Natural killer cell (primary cell): ENCODE results near the gene CNKSR3. TPM values are rescaled to one million over a fixed set of nuclear protein-coding genes. Genes with fewer than 3 reads are reported as not detected.

Experiments used
- ATAC-seq, 3 donors: fragments of 150-1000 bp in 2 of 3; fragments of 200-7000 bp in 1 of 3; cut with Tn5 transposase; 1 replicate in 1 of 3; 2 replicates in 2 of 3; pipeline ENCODE4 v1.10.0; 2021; ENCODE audit warnings: mild to moderate bottlenecking in 2 of 3, moderate library complexity in 2 of 3
- DNase-seq, 2 donors: peaks; one replicate each; pipeline versions ENCODE4 v3.0.0 to v3.0.0-alpha.2; 2013 to 2021; ENCODE audit warnings: mixed read lengths in 1 of 2
- H3K27ac ChIP-seq: one replicate; pipeline ENCODE4 v1.5.1; 2013; ENCODE audit warnings: mild to moderate bottlenecking, low read length
- H3K27me3 ChIP-seq: one replicate; pipeline ENCODE4 v1.6.1; 2013; ENCODE audit warnings: low read length; ENCODE audit not compliant: control insufficient read depth, insufficient read depth
- H3K36me3 ChIP-seq: one replicate; pipeline ENCODE4 v1.6.1; 2013; ENCODE audit warnings: low read length; ENCODE audit not compliant: control insufficient read depth, insufficient read depth
- H3K4me1 ChIP-seq: one replicate; pipeline ENCODE4 v1.6.1; 2013; ENCODE audit warnings: low read length; ENCODE audit not compliant: control insufficient read depth, insufficient read depth
- H3K4me3 ChIP-seq: one replicate; pipeline ENCODE4 v1.5.1; 2013; ENCODE audit warnings: low read length
- H3K9me3 ChIP-seq: one replicate; pipeline ENCODE4 v1.6.1; 2013; ENCODE audit warnings: low read length; ENCODE audit not compliant: control insufficient read depth, insufficient read depth
- H3K27ac Mint-ChIP-seq, 2 donors: one replicate each; pipeline ENCODE4 v1.8.0; 2022; ENCODE audit warnings: mild to moderate bottlenecking in 2 of 2, mixed read lengths in 2 of 2, moderate library complexity in 1 of 2
- H3K27me3 Mint-ChIP-seq, 2 donors: one replicate each; pipeline ENCODE4 v1.8.0; 2022; ENCODE audit warnings: low read depth in 2 of 2, mixed read lengths in 2 of 2
- H3K36me3 Mint-ChIP-seq: one replicate; pipeline ENCODE4 v1.8.0; 2022; ENCODE audit warnings: mixed read lengths
- H3K4me1 Mint-ChIP-seq, 2 donors: one replicate each; pipeline ENCODE4 v1.8.0; 2022; ENCODE audit warnings: mixed read lengths in 2 of 2
- H3K4me3 Mint-ChIP-seq: one replicate; pipeline ENCODE4 v1.8.0; 2022; ENCODE audit warnings: mild to moderate bottlenecking, moderate library complexity, mixed read lengths
- H3K9me3 Mint-ChIP-seq, 2 donors: one replicate each; pipeline ENCODE4 v1.8.0; 2022; ENCODE audit warnings: mixed read lengths in 2 of 2
- CTCF ChIP-seq: fragments of 200-600 bp; IDR thresholded peaks from one replicate; pipeline ENCODE4 v1.8.0; 2022; ENCODE audit warnings: antibody characterized with exemption
- WGBS: methylation state at CpG from one replicate; pipeline ENCODE4 v1.1.7; 2013; ENCODE audit warnings: missing lambda C conversion rate; ENCODE audit not compliant: insufficient coverage; 5-methylcytosine and 5-hydroxymethylcytosine counted together
- intact Hi-C: fragments of 100-400 bp; cut with micrococcal nuclease; formaldehyde crosslinking; loops from one replicate; pipeline ENCODE4 v1.14.2; 2022
- total RNA-seq, 4 donors: library from RNA; stranded (reverse); fragments of 120-200 nt in 1 of 4; gene quantifications; one replicate each; pipeline versions ENCODE4 v1.2.3 to v1.2.4, GENCODE V29; 2013 to 2022

The CNKSR3 gene
- total RNA-seq, 3 donors from 2014 or later (not counting 1 experiment from before 2014, with no cell fraction given), result 0.18 TPM; not detected in 2

- no peaks in the 10 kb centered on the region for H3K36me3 ChIP-seq
- TF ChIP-seq CTCF, result no peak
- H3K27me3 Mint-ChIP-seq, result peaks cover 0 to 2% of the 10 kb centered on the region in 2 donors
- no peak for ATAC-seq
- WGBS, result 94% methylated on average over 9 of the region's 9 CpGs
- H3K4me1 Mint-ChIP-seq, result no peaks in the 10 kb centered on the region
- no peaks in the 10 kb centered on the region for H3K36me3 Mint-ChIP-seq
- intact Hi-C loops, result no loop called here
- H3K27ac ChIP-seq, result no peak overlapping the region
- H3K4me1 ChIP-seq, result no peaks in the 10 kb centered on the region
- no peak overlapping the region for H3K27ac Mint-ChIP-seq
- H3K9me3 ChIP-seq, result no peaks in the 10 kb centered on the region
- H3K4me3 ChIP-seq, result no peak overlapping the region
- no peak overlapping the region for H3K4me3 Mint-ChIP-seq
- no peak for DNase-seq
- H3K9me3 Mint-ChIP-seq, result no peaks in the 10 kb centered on the region
- H3K27me3 ChIP-seq, result no peaks in the 10 kb centered on the region
These were observed 29.2 kb upstream of the CNKSR3 start for GRCh38 chr6:154539593-154540269.

DNA sequence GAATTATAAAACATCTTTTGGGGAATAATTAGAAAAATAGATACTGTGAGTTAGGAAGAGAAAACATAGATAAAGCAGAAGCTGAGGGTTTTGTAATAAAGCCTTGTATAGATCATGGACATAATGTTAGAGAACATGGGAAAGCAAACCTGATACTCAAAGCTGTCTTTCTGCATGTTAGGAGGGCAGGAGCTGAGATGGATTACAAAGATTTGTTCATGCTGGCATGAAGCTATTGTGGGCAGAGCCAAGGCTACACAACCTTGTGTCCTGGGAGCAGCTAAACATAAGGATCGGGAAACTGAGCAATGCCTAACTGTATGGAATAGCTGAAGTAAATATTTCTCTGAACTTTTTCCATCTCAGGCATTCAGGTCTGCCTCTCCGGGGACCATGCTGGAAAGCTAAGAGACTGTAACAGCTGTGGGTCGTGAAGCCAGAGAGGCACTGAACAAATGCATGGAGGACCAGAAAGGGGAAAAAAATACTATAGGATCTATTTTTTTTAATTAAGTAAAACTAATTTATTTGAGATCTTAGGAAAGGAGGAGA lies 28.2 kb upstream of the CNKSR3 start:
- H3K4me1 ChIP-seq, result no peaks in the 10 kb centered on the region
- DNase-seq (no peak), ATAC-seq (no peak)
- H3K9me3 ChIP-seq, result no peaks in the 10 kb centered on the region
- no peak overlapping the region for H3K27ac ChIP-seq
- H3K27me3 Mint-ChIP-seq, result peaks cover 0 to 2% of the 10 kb centered on the region in 2 donors
- TF ChIP-seq CTCF, result no peak
- no peak overlapping the region for H3K4me3 Mint-ChIP-seq
- intact Hi-C loops, result no loop called here
- no peaks in the 10 kb centered on the region for H3K36me3 Mint-ChIP-seq
- 100% methylated on average over 2 of the region's 3 CpGs for WGBS
- no peak overlapping the region for H3K4me3 ChIP-seq
- H3K36me3 ChIP-seq, result no peaks in the 10 kb centered on the region
- no peak overlapping the region for H3K27ac Mint-ChIP-seq
- H3K9me3 Mint-ChIP-seq, result no peaks in the 10 kb centered on the region
- H3K27me3 ChIP-seq, result no peaks in the 10 kb centered on the region
- H3K4me1 Mint-ChIP-seq, result no peaks in the 10 kb centered on the region

DNA sequence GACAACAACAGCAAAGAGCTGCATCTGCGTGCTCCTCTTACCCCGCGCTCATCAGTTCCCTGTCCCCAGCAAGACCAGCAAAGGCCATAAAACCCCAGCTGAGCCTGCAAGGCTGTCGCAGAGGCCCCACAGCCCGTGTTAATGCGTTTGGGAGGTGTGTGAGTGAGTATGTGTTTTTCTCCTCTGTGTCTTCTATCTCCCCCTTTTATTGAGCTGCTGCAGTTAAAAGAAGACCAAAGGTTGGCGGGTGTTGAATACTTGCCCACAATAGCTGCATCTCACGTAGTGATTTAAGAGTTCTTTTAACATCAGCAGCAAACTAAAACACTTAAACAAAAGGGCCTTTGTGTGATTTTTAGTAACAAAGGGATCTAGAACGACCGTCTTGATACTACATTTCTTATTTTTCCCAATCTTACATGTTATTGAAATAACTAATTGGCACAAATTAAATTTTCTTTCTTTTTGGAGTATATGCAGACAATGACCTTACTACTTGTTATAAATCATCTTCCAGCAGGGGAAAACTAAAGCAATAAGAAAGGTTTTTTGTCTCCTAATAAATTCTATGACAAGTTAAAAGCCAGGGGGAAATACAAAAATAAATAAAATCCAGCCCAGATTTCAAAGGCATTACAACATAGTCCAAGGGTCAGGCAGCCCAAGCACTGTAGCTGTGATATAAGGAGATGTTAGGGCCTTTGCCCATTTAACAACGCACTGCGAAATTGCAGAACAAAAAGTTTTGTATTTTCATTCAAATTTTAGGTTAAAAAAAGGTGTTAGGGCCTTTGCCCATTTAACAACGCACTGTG lies 27.2 kb upstream of the CNKSR3 start:
- Histone ChIP-seq H3K4me3 (no peak overlapping the region), H3K27me3 (no peaks in the 10 kb centered on the region), H3K27ac (no peak overlapping the region), H3K9me3 (no peaks in the 10 kb centered on the region), H3K4me1 (no peaks in the 10 kb centered on the region), H3K36me3 (no peaks in the 10 kb centered on the region)
- TF ChIP-seq CTCF, result no peak
- Mint-ChIP-seq H3K4me1 (no peaks in the 10 kb centered on the region), H3K4me3 (no peak overlapping the region), H3K27ac (no peak overlapping the region), H3K36me3 (no peaks in the 10 kb centered on the region), H3K27me3 (peaks cover 0 to 2% of the 10 kb centered on the region in 2 donors), H3K9me3 (no peaks in the 10 kb centered on the region)
- ATAC-seq (no peak), DNase-seq (no peak)
- 93% methylated on average over 7 of the region's 13 CpGs for WGBS
- intact Hi-C loops, result no loop called here
